GM03348 (cell line): ENCODE measurements around the gene BLOC1S3.

Experiments
- DNase-seq: peaks from one replicate; pipeline ENCODE4 v3.0.0; 2012; ENCODE audit warnings: low spot score

BLOC1S3 gene

DNA sequence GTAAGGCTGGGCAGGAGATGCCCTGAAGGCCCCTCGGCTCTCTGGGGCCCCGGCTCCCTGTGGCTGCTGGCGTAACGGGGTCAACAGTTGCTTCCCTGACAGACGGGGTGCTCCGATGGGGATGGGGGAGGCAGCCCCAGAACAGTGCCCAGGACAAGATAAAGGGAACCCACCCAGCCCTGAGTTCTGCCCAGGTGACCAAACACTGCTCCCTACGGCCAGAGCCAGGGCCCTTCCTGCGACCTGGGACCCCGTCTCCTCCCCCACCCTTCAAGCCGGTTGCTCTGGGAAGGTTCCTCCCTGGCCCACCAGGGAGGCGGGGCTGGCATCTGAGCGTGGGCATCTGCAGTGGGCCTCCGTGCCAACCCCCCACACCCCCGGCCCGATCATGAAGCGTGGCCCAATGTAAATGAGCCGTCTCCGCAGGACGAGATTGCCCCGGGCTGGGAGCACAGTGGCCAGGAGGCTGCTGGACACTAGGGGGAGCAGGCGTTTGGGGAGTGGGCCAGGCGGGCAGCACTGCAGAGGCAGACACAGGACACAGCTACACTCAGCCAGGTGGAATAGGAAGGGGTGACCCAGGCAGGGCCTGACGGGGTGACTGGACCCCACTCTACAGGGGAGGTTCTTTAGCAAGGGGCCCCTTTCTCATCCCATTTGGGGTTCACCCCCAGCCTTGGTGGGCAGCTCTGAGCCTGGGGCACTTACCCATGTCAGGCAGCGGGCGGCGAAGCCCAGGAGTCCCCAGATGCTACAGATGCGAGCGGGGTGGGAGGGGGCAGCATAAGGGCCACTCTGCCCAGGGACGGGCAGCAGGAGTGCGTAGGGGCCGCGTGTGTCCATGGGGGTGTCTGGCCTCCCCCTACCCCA is 16.6 kb upstream of the BLOC1S3 start:
- DNase-seq: peak; percentile 67

DNA sequence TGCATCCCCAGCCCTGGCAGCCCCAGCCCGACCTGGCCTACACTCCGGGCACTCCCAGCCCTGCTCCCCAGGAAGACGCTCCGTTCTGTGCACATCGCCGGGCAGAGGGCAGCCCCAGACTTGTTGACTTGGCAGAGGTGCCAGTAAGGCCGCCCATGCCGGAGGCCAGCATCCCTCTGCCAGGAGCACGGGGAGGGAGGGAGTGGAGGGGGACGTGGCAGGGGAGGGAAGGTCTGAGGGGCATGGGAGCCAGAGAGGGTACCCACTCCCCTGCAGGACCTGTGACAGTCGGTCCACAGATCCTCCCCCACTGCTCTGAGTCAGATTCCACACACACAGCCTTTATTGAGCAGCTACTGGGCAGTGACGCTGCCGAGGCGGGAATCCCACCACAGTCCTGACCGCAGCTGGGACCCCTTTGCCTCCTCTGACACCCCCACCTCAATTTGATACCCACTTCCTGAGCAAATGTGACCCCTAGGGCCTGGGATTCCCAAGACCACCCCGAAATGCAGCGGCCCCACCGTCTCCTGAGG is 15.9 kb upstream of the BLOC1S3 start:
- DNase-seq: no peak

DNA sequence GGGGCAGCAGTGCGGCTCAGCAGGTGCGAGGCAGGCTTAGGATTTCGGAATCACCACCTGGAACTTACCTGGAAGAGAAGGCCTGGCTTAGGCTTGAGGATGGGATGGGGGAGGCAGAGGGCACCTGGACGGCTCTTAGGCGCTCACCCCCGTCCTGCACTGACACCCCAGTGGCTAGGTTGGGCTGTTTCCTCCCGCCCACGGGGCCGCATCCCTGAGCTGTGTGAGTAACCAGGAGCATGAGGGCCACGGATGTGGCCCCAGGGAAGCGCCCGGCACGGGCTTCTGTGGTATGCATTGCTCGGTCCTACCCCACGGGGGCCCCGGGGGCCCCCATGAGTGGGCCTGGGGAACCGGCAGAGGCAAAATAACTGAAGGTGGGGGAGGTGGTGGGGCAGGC is 15.4 kb upstream of the BLOC1S3 start:
- DNase-seq: no peak

DNA sequence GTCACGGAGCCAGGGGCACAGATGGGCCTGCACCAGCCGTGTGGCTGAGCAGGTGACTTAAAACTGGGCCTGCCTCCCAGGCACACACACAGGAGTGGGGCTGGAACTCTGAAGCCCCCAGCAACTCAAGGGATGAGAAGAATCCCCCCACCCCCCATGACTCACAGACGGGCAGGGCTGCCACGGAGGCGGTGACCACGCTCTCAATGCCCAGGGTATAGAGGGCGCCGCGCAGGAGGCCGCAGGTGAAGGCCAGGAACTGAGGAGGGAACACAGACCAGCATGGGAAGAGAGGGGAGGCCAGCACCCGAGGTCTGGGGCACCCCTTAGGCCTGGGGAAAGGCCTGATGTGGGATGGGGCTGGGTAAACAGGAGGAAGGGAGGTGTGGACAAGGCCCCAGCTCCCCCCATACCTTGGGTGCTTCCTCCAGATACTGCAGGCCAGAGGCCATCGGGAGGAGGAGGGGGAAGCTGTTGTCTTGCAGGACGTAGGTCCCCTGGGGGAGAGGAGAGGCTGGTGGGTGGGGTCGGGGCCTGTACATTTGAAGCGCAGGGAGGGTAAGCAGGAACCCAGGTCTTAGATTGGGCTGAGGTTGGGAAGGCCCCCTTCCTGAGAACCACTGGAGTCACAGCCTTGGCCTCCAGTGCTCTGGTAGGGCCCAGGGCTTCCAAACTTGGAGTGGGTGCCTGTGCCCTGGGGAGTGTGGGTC is 14.7 kb upstream of the BLOC1S3 start:
- DNase-seq: no peak

DNA sequence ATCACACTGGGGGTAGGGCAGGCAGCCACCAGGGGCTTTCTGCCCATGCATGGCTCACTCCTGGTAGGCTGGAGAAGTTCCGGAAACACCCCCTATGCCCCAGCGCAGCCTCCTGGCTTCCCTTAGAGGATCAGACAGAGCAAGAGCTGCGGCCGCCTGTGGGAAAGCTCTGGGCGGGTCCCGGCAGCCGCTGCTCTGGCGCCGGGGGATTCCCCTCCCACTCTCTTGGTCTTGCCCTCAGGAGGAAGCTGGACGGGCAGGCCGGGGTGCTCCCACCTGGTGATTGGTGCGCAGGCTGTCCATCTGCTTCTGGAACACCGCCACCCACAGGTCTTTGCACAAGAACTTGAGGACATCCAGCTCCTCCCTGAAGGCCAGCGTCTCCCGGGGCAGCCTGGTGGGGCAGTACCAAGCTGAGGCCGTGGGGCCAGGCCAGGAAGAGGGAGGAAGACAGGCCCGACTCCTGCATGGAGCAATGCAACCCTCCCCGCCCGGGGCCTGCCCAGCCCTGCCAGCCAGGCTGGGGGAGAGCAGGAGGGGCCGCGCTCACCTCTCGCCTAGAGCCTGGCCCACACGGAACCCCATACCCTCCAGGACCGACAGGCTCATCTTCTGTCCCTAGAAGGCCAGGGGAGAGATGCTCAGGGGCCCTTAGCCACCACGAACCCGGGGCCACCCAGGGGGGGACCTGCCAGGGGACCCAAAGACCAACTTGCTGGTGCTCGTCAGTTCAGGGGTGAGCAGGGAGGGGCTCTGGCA is 13.8 kb upstream of the BLOC1S3 start:
- peak; percentile 76 for DNase-seq

DNA sequence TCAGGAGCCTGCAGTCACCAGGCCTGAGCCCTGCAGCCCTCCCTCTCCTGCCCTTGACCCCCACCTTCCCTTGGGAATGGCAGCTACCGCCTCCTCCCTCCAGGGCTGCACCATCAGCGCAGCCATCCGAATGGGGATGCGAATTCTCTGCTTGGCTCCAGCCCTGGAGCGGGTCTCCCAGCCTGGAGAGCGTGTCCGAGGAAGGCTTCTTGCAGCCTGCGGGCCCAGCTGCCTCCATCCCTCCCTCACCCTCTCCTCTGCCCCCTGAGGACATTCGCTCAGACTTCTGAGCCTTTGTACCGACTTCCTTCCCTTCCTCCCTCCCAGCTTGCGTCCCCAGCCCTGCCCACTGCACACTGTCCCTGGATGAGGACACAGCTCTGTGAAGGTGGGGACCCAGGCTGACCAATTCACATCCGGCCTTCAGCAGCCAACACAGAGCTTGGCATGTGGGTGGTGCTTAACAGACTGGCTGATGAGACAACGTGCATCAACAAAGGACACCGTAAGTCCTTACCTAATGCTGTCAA is 11.8 kb upstream of the BLOC1S3 start:
- no peak for DNase-seq

DNA sequence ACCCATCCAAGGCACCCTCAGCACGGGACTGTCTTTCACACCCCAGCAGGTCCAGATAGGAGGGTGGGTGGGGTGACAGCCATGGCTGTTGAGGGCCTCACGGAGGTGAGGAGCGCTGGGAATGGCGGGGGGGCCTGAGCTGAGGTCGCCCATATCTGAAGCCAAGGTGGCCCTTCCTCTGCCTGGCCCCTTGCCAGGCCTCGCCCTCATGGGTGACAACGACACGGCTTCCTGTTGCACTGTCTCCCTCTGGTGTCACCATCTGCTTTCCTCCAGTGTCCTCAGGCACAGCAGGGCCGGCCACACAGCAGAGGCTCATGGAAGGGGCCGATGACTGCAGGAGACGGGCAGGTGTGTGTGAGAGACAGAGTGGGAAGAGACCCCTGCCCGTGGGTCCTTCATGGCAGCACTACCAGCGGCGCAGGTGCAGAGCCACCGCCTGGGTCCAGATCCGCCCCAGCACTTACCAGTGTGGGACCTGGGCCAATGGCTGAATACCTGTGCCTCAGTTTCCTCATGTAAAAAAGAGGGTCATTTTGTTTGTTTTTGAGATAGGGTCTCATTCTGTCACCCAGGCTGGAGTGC is 9.7 kb upstream of the BLOC1S3 start:
- no peak for DNase-seq

DNA sequence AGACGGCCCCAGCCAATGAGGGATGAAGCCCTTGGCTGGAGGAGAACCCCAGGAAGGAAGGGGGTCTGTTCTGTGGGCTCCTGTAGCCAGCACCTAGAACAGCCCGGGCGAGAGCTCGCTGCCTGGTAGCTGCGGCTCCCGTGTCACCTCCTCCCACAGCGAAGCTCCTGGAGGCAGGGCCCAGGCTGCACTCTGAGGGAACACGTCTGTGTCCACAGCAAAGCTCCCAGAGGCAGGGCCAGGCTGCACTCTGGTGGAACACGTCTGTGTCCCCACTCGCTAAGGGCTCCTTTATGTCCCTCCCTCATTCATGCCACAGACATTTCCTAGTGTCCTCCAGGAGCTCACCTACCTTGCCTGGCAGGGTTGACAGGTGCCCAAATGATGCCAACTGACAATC is 9.0 kb upstream of the BLOC1S3 start:
- DNase-seq: no peak

DNA sequence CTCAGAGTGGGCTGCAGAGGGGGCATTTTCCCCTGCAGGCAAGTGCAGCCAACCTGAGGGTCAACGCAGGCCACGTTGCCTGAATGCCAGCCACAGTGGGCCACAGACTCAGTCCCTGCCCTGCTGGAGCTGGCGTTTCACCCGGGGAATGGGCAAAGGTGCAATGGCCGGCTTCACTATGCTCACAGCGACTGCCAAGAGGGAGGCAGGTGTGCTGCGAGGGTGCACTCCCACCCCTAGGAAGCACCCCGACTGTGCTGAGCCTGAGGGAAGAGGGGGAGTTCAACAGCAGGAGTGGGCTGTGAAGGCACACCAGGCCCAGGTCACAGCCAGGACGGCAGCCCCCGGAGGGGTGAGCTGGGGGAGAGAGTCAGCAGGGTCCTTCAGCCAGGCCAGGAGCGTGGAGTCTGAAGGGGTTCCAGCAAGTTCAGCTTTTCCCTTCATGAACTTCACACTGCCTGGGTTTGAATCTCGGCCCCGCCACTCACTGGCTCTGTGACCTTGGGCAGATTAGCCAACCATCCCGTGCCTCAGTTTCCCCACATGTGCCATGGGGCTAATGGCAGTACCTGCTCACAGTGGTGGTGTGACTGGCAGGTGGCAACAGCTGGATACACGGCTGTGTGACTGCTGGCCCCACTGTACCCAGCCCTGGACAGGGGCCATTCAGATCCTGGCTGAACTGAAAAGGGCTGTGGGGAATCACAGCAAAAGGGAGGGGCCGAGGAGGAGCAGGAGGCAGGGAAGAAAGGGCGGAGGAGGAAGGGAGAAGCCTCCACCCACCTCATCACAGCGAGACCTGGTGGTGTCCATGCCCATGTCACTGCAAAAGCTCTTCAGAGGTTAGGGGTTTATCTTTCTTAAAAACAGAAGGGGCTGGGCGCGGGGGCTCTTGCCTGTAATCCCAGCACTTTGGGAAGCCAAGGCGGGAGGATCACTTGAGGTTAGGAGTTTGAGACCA is 8.2 kb upstream of the BLOC1S3 start:
- no peak for DNase-seq

DNA sequence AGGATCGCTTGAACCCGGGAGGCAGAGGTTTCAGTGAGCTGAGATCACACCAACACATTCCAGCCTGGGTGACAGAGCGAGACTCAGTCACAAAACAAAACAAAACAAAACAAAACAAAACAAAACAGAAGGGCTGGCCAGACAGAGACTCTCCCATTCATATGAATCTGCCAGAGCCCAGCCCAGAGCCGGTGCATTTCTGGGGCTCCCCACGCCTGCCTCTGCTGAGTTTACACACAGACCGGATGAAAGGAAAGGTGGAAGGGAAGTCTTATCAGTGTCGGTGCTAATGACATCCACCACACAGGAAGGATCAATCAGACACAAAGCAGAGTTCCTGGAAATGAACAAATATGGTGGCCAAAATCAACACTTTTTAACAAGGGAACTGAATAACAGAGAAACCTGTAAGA is 7.4 kb upstream of the BLOC1S3 start:
- DNase-seq: no peak

DNA sequence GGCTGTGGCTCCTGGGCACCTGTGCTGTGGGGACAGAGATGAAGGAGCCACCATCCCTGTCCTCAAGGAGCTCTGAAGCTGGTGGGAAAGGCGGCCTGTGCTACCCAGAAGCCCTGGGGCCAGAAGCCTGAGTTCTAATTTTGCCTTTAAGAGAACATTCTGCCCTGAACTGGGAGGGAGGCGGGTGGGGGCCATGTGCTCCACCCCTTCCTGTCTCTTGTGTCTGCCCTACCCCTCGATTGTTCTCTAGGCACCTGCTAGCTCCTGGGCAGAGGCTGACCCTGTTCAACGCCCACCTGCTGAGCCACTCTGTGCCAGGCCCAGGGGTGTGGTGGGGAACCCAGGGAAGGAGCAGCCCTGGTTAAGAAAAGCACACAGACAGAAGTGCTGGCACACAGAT is 6.4 kb upstream of the BLOC1S3 start:
- no peak for DNase-seq

DNA sequence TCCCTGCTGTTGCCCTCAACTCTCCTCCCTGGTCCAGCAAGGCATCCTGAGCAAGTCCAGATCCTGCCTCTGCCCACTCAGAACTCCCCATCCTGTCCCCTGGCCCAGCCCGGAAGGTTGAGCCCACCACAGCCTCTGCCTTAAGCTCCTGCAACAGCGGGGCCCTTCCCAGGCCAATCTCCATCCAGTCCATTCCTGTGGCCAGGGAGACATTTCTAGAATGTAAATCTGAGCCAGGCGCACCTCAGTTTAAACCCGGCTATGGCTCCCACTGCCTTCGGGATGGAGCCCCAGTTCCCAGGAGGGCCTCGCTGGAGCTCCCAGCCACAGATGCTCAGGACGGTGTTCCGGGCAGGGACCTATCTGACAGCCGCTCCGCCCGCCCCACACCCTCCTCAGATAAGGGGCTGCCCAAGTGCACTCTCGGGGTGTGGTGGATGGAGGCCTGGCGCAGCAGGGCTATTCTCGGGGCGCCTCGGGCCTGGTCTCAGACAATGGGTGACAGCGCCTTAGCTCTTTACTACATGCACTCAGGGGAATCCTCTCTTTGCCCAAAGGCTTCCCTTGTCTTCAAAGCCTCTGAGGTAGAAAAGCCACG is 5.9 kb upstream of the BLOC1S3 start:
- DNase-seq: no peak

DNA sequence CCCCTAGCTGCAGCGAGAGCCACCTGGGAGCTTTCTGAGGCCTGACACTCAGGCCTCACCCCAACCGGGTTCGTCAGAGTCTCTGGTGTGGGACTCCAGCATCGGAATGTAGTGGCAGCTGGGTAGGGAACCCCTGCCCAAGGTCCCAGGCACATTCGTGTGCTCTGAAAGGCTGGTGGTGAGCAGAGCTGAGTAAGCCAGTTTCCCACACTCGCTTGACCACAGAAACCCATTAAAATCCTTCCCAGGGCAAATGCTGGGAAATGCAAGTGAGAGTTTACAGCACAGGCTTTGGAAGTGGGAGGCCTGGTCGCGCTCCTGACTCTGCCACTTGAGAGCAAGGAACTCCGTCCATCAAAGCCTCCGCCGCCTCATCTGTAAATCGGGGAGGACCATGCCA is 4.8 kb upstream of the BLOC1S3 start:
- no peak for DNase-seq

DNA sequence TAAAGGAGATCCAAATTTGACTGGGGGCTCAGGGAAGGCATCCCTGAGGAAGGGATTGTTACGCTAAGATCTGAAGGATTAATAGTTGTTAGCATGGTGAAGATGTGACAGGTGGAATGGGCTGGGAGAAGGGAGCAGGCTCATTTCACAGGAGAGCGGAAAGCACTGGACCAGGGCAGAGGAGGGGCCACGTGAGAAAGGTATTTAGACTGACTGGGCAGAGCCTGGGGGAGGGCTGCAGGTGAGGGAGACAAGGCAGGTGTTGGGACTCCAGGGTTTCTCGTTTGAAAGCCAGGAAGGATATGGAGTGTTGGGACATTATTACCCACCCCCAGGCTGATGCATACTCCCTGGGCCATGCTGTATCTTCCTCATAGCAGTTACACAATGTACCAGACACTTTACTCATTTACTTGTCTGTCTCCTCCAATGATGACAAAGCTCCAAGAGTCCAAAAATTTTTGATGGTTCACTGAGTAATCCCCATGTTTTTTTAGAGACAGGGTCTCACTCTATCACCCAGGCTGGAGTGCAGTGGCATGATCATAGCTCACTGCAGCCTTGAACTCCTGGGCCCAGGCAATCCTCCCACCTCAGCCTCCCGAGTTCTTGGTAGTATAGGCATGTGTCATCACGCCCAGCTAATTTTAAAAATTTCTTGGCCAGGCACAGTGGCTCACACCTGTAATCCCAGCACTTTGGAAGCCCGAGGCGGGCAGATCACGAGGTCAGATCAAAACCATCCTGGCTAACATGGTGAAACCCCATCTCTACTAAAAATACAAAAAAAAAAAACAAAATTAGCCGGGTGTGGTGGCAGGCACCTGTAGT is 2.9 kb upstream of the BLOC1S3 start:
- DNase-seq: no peak

DNA sequence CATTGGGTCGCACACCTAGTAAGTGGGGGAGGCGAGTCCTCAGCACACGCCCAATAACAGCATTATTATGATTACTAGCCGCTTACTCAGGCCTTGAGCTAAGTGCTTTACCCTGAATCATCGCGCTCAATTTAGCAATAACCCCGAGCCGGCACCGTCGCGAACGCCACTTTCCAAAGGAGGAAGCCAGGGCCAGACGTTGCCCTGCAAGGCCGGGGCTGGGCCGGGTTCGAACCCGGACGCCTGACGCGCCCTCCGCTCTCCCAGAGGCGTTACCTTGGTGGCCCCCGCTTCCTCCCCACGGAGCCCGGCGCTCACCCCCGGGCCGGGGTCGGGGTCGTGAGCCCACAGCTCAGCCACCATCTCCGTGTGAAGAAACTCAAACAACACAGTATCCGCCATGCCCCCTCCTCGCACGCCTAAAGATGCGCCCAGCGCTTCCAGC is 745 bp upstream of the BLOC1S3 start, which contains the start of gene TRAPPC6A:
TSS of gene TRAPPC6A (minus strand) at position 421 of the 445 bp plus-strand sequence. CDS start at position 402, 19 bp downstream.
- DNase-seq: peak; percentile 63

DNA sequence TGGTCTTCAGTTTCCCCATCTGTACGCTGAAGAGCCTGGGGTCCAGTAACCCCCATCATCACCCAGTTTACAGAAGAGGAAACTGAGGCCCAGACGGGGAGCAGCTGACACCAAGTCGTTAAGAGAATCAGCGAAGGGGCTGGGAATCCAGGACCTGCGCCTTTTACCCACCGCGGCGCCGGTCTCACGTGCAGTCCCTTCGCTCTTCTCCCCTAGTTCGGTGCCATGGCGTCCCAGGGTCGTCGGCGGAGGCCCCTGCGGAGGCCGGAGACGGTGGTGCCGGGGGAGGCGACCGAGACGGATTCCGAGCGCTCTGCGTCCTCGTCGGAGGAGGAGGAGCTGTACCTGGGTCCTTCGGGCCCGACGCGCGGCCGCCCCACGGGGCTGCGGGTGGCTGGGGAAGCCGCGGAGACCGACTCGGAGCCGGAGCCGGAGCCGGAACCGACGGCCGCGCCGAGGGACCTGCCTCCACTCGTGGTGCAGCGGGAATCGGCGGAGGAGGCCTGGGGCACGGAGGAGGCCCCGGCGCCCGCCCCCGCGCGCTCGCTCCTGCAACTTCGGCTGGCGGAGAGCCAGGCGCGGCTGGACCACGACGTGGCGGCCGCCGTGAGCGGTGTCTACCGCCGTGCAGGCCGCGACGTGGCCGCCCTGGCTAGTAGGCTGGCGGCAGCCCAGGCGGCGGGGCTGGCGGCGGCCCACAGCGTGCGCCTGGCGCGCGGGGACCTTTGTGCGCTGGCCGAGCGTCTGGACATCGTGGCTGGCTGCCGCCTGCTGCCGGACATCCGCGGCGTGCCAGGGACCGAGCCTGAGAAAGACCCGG is 698 bp downstream of the BLOC1S3 start:
- DNase-seq: peak; percentile 62

DNA sequence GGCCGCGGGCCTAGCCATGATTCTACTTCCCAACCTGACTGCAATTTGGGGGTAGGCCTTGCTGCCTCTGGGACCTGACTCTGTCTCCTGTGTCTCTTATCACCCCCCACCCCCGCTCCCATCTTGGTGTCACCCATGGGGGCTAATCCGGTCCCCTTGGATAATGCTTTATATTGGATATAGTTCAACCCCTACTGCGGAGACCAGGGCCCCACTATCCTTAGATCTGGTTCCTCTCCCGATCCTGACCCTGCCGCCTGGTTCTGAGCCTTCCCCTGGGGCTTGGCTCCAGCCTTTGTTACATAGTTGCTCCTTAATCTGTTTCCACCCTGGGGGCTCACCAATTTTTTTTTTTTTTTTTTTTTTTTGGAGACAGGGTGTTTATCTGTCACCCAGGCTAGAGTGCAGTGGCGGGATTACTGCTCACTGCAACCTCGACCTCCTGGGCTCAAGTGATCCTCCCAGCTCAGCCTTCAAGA is 1.3 kb downstream of the BLOC1S3 start:
- DNase-seq: no peak

DNA sequence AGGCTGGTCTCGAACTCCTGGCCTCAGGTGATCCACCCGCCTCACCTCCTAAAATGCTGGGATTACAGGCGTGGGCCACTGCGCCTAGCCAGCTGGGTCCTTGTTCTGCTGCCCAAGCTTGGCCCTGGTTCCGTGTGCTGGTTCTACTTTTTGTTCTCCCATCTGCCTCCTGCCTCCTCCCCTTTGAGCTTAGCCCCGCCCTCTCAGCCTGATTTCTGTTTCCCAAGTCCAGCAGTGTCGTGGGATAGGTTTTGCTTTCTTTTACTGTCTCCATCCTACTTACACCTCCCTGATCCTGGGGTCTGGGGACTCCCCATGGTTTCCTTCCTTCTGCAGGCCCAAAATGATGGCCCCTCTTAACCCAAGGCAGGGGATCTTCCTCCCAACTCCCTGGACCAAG is 2.4 kb downstream of the BLOC1S3 start:
- DNase-seq: no peak
